ACHN (cell line): Measurements from ENCODE around the gene PHACTR1.

Experiments used
- DNase-seq: peaks from one replicate; pipeline ENCODE4 v3.0.0-alpha.2; 2015
- in situ Hi-C: cut with HindIII; loops from 2 replicates; pipeline ENCODE4 v1.10.0; 2017; ENCODE audit warnings: low sequenced_read_pairs, low pct_ligation_motif_present, low pct_unique_long_range_greater_than_20kb

PHACTR1 gene

DNA sequence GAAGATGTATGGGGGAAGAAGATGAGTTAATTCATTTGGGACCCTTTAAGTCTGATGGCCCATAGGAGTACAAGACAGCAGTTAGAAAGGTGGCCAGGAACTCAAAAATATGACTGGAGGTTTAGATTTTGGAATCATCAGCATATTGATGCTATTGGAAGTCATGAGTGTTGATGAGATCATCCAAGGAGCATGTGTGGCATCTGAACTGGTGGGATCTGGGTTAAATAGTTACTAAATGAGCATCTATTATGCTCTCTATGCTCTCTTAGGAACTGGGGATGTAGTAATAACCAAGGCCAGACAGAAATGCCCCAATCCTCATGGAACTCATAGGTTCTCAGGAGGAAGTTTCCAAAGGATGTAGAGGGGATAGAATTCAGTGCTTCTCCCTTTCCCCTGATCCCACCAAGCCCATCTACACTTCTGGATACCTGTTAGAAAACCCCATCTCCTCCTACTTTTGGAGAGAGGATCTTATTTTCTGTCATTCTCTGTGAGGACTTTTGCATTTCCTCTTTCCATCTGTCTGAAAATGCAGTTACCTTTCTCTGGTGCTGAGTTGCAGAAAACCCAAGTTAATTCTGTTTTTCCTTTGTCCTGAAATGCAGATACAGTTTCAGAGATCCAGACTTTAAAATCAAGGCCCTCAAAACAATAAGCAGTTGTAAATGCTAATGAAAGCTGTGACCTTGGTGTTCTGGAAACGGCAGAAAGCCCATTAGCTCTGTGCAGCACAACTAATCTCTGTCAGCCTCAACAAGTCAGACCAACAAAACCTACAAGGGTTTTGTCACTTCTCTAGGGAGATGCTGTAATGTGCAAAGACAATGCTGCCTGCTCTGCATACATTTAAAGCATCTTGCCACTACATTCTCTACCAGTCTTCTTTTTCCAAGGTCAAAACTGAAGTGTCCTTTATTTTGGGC is 546.0 kb downstream of the PHACTR1 start:
- in situ Hi-C loops = no loop called here
- no peak for DNase-seq

DNA sequence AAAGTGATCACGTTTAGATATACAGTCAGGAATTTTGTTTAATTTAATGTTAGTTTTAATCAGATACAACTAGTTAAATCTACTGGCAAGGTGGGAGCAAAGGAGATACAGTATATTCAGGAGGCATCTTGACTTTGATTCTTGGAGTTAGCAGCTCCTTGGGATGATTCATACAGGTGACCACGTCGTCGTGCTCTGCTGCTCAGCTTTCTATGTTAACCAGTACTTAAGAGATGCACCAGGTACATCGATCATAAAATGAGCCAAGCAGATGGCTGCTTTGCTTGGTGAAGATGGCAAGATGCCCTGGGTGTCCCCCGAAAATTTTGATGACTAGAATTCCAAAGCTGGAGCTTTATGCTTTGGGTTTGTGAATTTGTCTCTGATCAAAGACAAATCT is 547.1 kb downstream of the PHACTR1 start:
- in situ Hi-C loops = no loop called here
- DNase-seq = no peak

DNA sequence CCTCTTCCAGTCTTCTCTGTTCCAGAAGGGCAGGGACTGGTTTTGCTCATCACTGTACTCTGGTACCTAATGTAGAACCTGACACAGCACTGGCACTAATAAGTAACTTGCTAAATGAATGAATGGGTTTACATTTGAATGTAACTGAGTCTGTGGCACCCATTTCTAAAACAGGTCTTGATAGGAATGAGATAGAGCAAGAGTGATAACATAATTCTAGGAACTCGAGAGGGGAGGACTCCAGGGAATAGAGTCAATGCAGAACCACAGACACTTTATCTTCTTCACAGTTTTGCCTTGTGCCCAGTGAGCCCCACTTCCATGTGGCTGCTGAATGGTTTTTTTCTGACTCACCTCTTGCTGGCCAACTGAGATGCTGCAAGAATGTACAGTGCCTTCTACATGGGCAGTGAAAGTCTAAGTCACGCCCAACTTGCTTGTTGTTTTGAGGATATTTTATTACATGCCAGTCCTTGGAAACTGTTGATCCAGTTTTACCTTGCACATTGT is 550.6 kb downstream of the PHACTR1 start:
- in situ Hi-C loops = no loop called here
- DNase-seq = no peak

DNA sequence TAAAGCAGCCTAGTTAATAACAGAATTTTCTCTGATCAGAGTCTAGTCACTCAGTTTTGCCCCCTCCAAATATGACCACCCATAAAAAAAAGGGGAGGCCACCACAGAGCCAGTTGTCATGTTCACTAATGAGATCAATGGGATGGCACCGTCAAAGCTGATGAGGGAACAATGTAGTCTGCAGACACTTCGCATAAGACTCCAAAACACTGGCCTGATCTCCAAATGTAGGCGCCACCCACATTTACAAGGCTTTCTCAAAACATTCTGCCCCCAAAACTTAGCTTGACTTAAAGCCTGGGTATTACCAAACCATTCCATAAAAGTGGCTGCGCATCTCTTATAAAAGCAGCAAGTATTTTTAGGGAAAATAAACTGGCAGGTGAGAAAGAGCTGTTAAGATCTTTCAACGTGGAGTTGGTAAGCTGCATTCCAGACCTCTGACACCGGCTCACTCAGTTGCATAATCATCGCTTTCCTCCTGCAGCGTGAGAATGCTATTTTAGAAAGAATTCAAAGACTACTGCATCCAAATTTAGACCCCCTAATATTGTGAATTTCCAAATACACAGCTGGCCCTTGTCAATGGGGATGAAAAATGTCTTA is 552.4 kb downstream of the PHACTR1 start:
- DNase-seq = no peak
- in situ Hi-C loops = no loop called here

DNA sequence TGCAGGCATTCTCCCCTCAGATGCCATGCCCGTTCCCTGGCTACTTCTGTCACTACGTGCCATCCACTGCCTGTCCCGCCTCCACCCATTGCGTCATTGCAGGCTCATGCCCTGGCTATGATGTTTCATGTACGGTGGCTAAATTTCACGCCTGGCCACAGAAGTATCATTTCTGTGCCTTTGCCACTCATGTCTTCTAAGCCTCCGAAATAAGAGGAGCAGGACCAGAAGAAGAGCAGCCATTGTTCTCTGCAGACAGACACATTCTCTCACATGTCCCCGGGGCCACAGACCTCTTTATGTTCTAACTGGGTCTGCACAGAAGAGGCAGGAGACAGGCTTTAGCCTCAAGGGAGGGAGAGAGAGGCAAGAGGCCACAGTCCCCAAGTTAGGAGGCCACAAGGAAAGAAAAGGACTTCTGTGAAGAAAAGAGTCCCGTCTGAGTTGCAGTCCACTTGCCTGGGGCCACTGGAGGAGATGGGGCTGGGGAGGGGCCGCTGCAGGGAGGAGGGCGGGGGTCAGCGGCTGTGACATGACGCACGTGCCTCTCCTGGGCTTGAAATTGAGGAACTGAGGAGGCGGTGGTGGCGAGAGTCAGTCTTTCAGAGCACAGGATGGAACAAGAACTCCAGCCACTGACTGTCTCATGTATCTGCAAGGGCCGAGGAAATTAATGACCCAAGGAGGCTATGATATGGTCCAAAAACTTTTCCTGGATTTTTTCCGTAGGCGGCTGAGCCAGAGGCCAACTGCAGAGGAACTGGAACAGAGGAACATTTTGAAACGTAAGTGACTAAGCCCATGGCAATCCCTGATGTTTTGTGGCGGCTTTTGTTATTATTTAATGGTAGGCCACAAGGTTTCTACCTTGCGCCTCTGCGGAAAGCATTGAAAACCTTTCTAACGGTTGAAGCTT is 555.8 kb downstream of the PHACTR1 start:
- no peak for DNase-seq
- in situ Hi-C loops = no loop called here

DNA sequence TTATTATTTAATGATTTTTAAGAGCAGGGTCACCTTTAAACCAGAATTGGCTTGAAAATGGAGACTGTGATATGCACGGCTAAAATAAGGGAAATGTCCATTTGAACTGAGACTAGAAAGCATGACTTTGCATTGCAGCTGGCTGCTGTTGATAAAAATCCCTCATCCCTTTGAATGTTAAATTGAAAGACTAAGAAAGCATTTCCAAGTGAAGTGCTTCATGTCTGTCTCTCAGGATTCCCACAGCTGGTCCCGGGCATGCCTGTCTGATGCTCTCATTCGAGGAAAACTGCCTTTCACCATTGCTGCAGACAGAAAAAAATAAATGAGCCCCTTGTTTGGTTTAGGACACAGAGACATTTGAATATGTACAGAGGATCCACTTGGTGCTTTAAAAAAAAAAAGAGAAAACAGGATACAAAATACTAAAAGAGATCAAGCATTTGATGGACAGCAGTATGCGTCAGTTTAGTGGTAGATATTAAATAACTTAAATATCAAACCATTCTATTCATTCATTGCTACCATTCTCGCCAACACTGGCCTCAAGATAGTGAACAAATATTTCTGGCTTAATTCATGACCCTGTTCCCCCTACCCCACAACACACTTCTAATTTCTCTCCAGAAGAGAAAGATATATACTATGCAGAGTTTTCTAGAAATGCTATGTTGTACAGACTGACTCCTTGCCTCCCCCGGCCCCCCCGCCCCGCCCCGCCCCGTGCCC is 556.8 kb downstream of the PHACTR1 start:
- DNase-seq = no peak
- in situ Hi-C loops = no loop called here

DNA sequence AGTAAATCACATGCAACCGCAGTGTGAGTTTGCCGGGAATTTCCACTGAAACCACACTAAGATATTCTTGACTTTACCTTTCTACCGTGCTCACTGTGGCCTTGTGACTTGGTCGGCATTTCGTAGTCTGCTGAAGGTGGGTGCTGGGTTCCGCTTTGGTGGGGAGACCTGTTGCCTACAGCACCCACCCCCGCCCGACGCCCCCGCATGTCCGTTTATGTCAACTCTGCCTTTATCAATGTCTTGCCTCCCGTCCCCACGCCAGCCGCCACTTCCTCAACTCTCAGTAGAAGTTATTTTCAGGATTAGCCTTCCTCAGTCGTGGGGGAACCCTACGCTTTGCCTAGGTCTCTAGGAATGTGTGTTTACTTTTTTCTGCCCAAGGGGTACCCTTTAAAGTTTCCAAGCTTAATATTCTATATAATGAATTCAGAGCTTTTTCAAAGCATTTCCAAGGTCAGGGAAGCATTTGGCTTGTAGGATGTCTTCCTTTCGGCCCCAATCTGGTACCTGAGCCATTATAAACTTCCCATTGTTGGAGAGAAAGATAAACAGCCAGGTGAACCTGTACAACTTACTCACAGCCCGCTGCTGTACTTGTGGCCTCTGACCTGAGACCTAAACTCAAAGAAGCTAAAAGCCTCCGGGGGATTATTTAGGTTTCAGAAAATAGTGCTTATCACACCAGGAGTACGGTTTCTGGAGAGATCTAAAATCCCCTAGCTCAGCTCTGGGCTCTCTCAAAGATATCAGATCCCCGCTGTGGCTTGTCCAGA is 557.6 kb downstream of the PHACTR1 start:
- DNase-seq = no peak
- in situ Hi-C loops = no loop called here

DNA sequence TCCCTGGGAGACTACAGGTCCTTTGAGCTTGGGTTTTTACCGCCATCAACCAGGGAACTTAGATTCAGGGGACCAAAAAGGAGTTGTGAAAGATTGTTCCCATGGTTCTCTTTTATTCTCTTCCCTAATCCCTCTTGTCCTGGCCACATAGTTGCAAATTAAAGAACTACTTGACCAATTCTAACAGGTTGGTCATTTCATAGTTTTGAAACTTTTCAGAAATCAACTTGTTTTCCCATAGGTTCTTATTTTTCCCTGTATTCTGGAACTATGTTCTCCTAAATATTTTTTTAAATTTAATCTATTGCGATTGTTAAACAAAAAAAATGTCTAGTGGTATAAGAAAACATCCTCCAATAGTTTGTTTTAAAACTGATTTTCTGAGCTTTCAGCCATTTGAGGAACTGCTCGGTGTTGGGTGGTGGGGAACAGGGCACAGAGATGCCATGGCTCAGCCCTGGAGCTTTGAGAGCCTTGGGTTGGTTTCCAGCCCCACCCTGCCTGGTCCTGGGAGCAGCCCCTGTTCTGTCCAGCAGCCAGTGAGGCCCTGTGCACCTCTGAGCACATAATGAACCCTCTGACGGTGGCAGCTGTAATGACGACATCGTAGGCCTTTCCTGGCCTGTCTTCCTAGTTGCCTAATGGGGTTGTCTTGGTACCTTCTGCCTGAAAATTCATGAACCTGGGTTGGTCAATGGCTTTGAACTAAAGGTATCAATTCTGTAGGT is 558.3 kb downstream of the PHACTR1 start:
- no peak for DNase-seq
- in situ Hi-C loops = no loop called here

DNA sequence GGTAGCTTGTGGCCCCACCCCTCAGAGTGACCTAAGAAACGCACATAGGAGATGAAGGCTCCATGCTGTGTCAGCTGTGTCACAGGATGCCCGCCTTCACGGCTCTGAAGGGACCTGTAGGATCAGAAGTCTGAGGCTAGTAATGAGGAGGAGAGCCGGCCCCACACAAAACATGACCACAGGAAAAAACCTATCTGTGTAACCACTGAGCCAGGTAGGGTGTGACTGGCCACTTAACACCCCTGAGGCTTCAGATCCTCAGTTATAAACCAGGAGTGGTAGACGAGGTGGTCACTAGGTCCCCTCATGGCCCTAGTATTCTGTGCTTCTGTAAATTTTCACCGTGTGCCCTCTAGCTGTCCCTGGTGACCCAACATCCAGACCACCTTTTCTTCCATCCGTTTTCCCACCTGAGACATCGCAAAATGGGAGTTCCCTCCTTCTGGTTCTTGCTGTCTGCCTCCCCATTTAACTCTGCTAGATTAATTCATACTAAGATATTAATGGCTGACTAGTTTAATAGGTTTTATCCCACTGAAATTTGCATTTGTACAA is 558.9 kb downstream of the PHACTR1 start:
- in situ Hi-C loops = no loop called here
- no peak for DNase-seq

DNA sequence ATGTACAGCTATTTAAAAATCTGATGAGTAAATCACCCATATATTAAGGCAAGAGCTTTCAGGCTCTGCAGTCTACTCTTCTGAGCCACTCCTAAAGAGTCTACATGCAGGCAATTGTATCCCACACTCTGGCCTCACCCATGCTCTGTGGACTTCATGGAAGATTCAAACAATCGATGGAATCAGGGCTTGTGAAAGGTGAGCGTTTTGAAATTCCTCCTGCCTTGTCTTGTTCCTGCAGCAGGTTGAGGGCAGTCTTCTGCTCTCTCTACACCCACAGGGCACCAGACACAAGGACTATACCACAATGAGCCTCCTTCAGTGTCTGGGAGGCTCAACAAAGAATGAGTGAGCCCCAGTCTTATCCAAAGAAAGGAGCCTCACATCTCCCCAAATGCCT is 560.7 kb downstream of the PHACTR1 start:
- in situ Hi-C loops = no loop called here

DNA sequence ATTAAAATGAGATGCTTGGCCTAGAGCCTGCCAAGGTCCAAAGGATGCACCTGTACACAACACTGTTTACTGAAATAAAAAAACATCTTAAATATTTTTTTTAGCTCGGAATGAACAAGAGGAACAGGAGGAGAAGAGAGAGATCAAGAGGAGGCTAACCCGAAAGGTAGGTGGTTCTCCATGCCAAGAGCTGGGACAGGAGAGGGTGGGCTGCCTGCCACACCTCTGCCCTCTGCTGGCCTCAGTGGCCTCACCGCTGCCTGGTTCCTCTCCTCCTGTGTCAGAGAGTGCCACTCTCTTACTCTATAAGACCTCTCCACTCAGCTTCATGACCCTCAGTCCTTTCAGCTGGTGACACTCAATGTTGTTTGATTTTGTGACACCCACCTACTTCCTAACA is 561.6 kb downstream of the PHACTR1 start:
- DNase-seq = no peak
- in situ Hi-C loops = no loop called here

More for the DNA sequence above, 560.7 kb downstream of the PHACTR1 start:
- DNase-seq = no peak

DNA sequence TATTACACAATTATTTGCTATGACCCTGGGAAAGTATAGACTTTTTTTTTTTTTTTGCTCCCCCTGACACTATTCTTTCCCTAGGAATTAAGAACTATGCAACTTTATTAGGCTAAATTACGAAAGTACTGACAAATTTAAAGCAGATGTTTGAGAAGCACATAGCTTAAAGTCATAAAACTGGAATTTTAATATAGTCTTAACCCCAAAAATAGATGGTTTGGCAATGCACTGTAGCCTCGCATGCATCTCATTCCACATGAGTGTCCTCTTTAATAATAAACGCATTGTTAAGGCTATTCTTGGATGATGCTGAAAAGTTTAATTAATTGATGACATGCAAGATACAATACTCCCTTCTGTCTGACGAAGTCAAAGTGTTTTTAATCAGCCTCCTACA is 562.4 kb downstream of the PHACTR1 start:
- in situ Hi-C loops = no loop called here
- DNase-seq = no peak

DNA sequence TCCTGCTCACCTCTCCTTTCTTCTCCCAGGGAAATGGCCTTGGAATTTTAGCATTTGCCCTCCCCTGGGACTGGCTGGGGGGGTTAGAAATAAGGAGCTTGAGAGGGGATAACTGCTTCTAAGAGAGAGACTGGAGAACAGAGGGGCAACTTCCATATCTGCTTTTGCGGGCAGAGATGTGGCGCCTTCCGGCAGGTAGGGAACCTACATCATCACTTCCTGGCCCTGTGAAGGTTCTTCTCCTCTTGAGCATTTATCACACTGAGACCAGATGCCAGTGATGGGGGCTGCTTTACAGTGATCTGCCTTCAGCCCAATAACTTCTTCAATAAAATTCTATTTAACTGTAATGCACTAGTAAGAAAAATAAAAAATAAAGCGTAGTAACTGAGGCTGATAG is 563.7 kb downstream of the PHACTR1 start:
- in situ Hi-C loops = no loop called here
- no peak for DNase-seq

DNA sequence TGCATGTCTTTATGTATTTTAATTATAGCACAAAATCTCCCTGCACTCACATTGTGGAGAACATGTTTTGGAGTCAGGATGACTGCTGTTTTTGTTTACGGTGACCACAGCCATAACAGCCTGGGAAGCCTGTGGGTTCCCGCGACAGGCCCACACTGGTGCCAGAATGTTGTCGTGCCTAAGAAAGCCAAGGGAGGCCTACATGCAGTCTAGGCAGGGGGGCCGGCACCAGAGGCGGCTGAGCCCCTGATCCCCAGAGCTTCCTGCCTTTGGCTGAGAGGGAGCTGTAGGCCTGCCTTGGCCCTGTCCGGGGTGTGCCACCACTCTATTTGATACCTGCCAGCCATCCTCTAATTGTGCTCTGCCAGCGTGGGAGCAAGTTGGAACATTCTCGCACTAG is 565.1 kb downstream of the PHACTR1 start:
- no peak for DNase-seq
- in situ Hi-C loops = no loop called here

DNA sequence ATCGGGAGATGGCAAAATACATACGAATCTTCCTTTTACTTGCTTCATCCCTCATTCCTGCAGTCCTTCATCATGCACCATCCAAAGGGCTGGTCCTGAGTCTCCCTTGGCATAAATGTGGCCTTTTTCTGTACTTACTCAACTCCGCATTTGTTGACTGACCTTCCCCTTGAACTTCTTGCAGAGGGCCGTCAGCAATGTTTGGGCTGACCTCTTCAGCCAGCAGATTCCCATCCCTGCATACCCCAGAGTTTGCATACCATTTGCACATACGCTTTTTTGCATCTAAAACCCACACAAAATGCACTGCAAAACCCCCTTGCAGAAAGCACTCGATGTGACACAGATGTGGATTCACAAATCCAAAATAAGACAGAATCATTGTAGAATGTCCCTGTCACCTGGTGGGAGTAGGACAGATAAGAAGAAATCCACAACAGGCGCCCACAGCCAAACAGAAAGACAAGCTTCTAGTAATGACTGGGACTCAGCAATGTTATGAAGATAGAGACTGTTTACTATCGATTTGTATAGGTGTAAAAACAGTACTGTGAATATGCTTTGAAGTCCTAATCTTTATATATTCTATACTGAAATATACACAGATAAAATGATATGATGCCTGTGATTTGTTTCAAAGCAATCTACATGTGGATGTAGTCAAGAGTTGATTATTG is 566.0 kb downstream of the PHACTR1 start:
- no peak for DNase-seq
- in situ Hi-C loops = no loop called here

DNA sequence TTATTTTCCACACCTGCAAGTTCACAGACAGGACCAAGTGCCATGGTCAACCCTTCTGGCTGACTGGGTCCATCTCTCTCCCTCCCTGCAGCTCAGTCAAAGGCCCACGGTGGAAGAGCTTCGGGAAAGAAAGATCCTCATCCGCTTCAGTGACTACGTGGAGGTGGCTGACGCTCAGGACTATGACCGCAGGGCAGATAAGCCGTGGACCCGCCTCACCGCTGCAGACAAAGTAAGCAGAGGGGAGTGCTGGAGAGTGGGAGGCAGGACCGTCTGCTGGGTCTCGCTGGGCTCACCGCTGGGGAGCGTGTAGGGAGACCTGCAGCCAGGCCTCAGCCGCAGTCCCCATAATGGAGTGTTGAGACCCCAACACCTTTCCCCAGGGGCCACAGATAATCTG is 566.8 kb downstream of the PHACTR1 start:
- in situ Hi-C loops = no loop called here
- DNase-seq = no peak
